ENCODE measurements around the gene ULK4.

ULK4 gene

DNA sequence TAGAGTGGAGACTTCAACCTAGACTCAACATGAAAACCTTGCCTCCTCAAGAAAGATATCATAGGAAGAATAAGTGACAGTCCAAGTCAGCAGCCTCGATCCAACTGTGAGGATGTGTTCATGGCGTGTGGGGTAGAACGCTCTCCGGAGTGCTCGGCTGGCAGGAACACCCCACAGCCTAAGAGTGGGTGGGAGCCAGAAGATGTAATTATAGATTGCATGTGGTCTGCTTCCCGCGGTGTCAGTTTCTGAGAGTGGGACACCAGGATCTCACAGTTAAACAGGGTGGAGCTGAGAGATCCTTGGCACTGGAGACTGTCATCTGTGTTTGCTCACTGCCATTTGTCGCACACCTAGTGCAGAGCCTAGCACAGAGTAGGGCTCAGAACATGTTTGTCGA, 604.6 kb downstream of the ULK4 start:
- TF ChIP-seq, protein P1, sequence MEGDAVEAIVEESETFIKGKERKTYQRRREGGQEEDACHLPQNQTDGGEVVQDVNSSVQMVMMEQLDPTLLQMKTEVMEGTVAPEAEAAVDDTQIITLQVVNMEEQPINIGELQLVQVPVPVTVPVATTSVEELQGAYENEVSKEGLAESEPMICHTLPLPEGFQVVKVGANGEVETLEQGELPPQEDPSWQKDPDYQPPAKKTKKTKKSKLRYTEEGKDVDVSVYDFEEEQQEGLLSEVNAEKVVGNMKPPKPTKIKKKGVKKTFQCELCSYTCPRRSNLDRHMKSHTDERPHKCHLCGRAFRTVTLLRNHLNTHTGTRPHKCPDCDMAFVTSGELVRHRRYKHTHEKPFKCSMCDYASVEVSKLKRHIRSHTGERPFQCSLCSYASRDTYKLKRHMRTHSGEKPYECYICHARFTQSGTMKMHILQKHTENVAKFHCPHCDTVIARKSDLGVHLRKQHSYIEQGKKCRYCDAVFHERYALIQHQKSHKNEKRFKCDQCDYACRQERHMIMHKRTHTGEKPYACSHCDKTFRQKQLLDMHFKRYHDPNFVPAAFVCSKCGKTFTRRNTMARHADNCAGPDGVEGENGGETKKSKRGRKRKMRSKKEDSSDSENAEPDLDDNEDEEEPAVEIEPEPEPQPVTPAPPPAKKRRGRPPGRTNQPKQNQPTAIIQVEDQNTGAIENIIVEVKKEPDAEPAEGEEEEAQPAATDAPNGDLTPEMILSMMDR (conservative IDR thresholded peaks at IDR 0.05; ENCODE audit: low read depth, low read length) = no peak
- no peak overlapping the region for H3K4me3 ChIP-seq (ENCODE audit: low read length)
- no peak for DNase-seq (ENCODE audit: low read depth)

DNA sequence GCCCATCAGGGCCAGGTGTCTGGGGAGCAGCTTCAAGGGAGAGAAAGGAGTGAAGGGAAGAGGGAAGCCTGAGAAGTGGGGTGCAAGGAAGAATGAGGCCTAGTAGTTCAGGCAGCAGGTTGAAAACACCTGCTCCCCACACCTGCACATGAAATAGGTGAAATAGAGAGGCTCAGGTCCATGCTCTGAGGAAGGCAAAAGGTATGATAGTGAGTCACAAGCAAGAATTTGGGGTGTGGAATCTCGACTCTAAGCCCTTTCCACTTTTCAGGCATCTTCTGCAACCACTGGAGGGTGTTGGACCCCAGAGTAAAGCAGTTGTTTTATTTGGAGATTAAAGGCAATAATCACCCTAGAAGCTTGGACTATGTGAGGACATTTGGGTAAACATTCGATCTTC, 605.1 kb downstream of the ULK4 start:
- TF ChIP-seq, protein P1 (conservative IDR thresholded peaks at IDR 0.05; ENCODE audit: low read depth, low read length) = no peak
- no peak overlapping the region for H3K4me3 ChIP-seq (ENCODE audit: low read length)
- DNase-seq (ENCODE audit: low read depth) = no peak

DNA sequence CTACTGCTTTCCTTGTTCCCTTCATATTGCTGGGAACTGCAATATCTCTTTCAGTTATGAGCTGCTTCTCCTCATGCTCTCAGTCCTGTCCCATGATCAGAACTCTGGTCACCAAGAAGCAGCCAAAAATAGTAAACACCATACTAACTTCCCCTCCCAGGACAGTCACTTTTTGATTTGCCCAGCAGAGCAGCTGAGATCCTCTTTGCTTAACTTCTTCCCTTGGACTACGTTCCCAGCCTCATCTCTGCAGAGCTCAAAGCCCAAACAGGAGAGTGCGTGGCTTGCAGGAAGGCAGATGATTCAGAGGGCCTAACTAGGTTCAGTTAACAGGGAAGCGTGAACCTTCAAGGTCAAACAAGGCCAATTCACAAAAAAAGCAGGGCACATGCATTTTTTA, 609.4 kb downstream of the ULK4 start:
- H3K4me3 ChIP-seq (ENCODE audit: low read length) = no peak overlapping the region
- TF ChIP-seq, protein P1 (conservative IDR thresholded peaks at IDR 0.05; ENCODE audit: low read depth, low read length) = no peak
- DNase-seq (ENCODE audit: low read depth) = no peak

DNA sequence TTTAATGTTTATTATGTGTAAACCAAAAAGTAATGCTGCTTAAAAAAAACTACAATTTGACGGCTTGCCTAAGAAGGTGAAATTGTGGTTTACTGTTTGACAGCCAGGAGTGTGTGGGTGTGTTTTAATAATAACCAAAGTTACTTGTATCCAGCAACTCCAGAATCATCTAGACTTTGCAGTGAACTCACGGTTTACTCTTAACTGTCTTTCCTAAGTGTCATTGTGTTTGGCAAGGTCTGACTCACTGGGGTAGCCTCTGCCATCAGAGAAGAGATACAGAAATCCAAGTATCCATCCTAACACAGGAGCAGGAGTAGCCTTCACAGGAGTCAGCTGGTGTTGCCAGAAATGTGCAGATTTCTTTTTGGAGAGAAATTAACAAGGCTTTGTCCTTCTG, 611.5 kb downstream of the ULK4 start:
- TF ChIP-seq, protein P1 (conservative IDR thresholded peaks at IDR 0.05; ENCODE audit: low read depth, low read length) = no peak
- H3K4me3 ChIP-seq (ENCODE audit: low read length) = no peak overlapping the region
- no peak for DNase-seq (ENCODE audit: low read depth)

DNA sequence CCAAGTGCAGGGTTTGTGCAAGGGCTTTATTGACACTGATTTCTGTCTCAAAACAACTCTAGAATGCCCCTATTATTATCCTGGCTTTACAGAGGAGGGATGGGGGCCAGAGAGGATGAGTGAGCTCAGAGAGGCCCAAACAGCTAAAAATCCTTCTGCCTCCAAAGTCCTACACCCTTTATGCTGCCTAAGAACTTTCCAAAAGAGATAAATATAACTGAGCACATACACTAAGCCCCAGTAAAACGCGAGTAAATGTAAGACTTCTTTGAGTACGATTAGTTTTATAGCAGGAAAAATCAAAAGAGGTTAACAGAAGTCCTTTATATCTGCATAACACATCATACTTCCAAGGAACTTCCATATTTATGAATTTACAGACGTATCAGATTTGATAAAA, 613.5 kb downstream of the ULK4 start:
- DNase-seq (ENCODE audit: low read depth) = no peak
- TF ChIP-seq, protein P1 (conservative IDR thresholded peaks at IDR 0.05; ENCODE audit: low read depth, low read length) = no peak
- no peak overlapping the region for H3K4me3 ChIP-seq (ENCODE audit: low read length)

DNA sequence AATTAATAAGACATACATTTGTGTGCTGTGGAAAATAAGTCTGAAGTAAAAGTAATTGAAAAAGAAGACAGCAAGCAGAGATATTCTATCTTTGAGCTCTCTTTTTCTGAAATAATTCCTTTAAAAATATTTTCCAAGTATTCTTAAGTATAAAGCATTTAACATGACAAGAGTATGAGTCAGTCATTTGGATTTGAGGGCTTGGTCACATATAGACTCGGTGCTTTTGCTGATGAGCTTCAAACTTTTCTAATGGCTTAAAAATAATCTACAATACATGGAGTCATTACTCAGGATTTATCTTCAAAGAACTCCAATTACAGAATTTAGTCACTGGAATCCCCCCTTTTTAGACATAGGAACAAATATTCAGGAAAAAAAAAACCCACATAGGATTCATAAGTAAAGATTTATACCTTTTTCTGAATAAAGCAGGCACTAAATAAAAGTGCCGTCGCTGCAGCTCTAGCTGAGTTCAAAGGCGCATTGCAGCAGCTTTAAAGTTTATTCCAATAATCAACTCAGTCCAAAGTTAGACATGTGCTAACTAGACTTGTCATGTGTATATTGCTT, 615.1 kb downstream of the ULK4 start:
- TF ChIP-seq, protein P1 (conservative IDR thresholded peaks at IDR 0.05; ENCODE audit: low read depth, low read length) = no peak
- no peak for DNase-seq (ENCODE audit: low read depth)
- no peak overlapping the region for H3K4me3 ChIP-seq (ENCODE audit: low read length)

DNA sequence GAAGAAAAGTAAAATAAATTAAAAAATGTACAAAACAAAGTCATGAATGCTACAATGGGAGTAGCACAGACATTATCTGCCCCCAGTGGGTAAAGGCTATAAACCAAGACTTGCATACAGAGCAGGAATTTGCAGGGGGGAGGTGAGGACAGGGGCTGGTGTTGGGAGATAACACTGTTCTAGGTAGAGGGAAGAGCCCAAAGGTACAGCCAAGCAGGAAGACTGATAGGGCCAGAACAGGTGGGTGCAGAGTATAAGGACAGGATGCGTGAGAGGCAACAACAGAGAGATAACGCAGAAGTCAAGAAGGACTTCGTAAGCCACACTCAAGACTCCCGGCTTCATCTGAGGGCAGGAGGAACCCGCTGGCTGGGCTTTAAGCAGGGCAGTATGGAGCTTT, 616.1 kb downstream of the ULK4 start:
- TF ChIP-seq, protein P1 (conservative IDR thresholded peaks at IDR 0.05; ENCODE audit: low read depth, low read length) = no peak
- no peak overlapping the region for H3K4me3 ChIP-seq (ENCODE audit: low read length)
- DNase-seq (ENCODE audit: low read depth) = no peak
